GM18520 (cell line): ENCODE measurements around the gene ARHGEF11.

Experiments used
- ATAC-seq: cut with Tn5 transposase; IDR thresholded peaks from one replicate; pipeline ENCODE4 v1.9.1; 2021; ENCODE audit not compliant: unreplicated experiment

Gene ARHGEF11

DNA sequence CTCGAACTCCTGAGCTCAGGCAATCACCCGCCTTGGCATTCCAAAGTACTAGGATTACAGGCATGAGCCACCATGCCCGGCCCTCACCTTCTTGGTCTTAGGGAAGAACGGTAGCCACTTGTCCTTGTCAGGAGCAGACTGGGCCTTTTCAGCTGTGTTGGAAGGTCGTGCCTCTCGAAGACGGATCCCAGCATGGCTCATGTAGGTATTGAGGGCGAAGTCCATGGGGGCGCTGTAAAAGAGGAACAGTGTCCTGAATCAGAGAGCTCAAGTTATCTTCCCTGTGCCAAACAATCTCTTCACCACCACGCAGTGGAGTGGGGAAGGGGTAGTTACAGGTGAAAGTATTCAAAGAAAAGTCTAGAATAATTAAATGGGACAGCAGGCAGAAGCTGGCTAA is 89.2 kb downstream of the ARHGEF11 start:
- no peak for ATAC-seq

- no peak for ATAC-seq
These were observed 92.0 kb downstream of the ARHGEF11 start for GRCh38 chr1:156953571-156953970.

DNA sequence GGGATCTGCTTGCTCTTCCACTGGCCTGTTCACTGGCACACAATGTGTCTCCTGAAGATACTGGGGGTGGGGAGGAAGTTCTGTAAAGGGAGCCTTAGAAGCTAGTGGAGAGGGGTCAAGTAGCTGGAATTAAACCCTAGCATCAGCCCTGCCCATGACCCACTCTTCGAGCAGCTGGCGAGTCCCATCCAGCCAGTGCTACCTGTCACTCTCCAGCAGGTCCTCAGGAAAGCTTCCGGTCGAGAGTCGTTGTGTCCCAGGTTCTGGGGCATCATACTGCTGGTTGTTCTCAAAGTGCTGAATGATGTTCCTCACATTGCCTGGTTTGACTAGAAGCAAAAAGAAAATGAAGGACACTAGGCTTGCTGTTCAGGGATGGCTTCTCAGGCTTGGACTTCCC is 94.2 kb downstream of the ARHGEF11 start:
- no peak for ATAC-seq

DNA sequence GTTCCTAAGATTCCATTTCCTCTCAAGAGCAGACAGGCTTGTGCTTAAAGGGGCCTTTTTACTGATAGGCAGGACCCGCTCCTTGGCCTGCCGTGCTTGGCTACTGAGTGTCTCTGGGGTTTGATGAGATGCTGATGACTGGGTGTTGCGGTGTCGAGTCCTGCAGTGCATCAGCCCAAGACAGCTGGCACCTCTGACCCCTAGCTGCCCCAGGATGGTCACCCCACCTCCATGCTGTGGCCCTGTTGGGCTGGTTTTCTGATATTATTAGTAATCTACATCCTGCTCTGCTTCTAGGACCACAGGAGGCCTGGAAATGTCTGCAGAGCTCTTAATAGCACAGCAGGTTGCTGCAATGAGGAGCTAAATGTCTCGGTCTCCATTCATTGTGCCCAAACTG is 96.4 kb downstream of the ARHGEF11 start:
- no peak for ATAC-seq

DNA sequence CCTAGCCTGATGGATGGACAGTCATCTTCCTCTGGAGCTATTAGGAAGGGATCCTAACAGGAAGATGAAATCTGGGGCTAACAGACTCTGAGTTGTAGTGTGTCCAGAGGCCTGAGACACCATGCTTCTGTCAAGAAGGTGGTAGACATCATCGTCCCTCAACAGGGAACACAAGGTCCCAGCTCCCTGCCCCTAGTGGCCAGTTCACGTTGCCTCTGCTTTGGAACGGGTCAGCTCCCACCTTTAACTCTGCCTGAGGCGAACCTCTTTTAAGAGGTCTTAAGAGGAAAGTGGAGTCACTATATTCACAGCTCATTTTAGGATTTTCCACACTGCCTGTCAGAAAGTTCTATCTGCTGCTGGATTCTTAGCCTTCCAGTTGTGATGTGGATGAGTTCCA is 96.8 kb downstream of the ARHGEF11 start:
- no peak for ATAC-seq

GRCh38 chr1:156947818-156948525 is 97.6 kb downstream of the ARHGEF11 start:
- no peak for ATAC-seq

GRCh38 chr1:156947127-156947526 is 98.4 kb downstream of the ARHGEF11 start:
- ATAC-seq = no peak

DNA sequence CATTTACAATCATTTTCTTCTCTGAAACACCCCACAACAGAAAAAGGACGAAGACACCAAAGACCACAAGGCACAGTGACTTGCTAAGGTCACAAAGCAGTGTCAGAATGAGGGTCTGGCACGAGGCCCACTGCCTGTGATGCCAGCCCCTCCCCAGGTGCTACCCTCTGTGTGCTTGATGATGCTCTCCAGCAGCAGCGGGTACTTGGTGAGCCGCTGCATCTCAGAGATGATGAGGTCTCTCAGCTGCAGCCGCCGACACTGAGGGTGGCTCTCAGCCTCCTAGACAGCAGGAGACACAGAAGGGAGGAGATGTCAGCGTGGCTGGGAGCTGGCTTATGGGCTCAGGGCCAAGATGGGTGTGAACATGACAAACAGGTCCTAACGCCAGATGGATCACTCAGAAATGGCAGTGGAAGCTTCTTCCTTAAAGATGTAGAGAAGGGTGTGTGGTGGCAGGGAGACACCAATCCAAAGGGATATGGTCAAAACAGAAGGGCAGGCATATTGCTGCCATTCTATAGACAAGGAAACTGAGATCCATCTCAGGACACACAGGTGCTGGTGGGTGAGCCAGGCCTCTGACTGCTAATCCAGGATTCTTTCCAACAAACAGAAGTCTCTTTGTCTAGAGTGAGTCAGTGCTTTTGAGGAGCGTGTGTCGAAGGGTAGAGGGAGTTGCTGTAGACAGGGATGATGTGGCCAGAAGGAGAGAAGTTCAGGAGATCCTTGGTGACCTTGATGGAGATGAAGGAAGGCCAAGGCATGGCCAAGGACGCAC is 99.5 kb downstream of the ARHGEF11 start:
- ATAC-seq = no peak

- no peak for ATAC-seq
These were observed 100.7 kb downstream of the ARHGEF11 start for GRCh38 chr1:156944848-156945247.

DNA sequence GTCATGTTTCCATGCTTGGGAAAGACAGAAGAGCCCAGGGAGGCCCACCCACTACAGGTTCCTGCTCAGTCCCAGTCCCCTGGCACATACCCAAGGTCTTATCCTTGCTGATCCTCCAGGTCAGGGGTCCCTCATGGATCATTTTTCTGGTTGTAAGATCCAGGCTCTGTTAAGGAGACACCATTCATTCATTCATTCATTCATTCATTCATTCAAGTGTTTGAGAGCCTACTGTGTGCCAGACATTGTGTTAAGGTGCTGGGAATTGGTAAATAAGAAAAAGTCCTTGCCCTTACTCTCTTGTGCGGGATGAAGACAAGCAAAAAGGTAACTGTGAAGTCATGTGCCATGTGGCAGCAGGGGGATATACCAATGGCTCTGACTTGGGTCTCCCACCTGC is 101.3 kb downstream of the ARHGEF11 start:
- no peak for ATAC-seq

DNA sequence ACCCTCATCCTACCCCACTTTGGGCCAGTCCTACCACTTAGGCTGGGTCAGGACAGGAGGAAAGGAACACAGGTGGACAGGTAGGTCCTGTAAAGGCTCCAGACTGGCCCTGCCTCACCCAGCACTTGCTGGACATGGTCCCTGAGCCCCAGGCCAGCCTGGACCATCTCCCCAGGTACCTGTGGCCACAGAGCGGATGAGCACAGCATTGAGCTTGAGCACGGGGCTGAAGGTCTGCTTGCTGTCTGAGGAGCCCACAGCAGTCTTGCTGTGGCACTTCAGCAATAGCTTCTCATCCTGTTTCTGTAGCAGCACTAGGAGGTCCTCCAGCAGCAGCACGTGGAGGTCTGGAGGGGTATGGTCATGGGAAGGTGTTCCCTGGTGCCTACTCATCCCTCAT is 101.8 kb downstream of the ARHGEF11 start:
- ATAC-seq = no peak

GRCh38 chr1:156942576-156942975 is 103.0 kb downstream of the ARHGEF11 start:
- ATAC-seq = no peak

- no peak for ATAC-seq
These were observed 103.4 kb downstream of the ARHGEF11 start for GRCh38 chr1:156942176-156942575.

GRCh38 chr1:156941675-156942074 is 103.9 kb downstream of the ARHGEF11 start:
- ATAC-seq = no peak

GRCh38 chr1:156939786-156940334 is 105.7 kb downstream of the ARHGEF11 start:
- ATAC-seq = no peak

- ATAC-seq = no peak
These were observed 106.7 kb downstream of the ARHGEF11 start for GRCh38 chr1:156938813-156939212.

DNA sequence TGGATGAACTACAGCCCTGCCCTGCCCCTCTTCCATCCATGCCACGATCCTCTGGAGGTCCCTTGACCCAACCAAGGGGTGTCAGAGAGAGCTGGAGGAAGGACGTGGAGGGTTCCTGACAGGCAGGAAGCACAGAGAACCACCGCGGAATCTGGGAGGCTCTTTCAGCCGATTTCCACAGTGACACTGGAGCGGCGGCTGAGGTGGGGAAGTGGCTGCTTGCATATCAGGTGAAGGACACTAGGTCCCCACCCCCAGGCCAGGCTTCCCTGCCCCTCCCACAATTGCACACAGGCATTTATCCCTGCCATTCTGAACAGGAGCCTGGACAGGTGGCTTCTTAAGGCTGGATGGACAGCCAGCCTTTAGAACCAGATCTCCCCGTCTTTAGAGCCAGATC is 107.7 kb downstream of the ARHGEF11 start:
- no peak for ATAC-seq

DNA sequence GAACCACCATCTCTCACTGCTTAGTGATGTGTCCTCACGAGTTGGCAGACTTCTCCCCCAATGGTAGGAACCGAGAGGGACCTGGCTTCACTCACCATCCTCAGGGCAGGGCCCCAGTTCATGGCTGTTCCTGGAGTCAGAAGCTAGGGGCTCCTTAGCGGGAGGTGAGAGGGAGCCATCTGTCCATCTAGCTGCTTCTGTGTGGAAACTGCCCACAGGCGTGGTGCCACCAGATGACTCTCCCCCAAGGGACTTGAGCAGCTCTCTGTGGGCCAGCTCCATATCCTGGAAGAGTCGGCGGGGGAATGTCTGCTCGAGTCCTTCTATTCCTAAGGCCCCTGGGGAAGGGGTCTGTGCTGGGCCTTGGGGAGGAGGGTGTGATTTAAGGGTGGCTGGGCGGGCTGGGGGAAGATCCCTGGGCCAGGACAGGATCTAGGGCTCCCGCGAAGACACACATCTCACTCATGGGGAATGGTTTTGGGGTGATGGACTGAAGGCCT is 108.8 kb downstream of the ARHGEF11 start:
- ATAC-seq = no peak

- ATAC-seq = no peak
These were observed 109.4 kb downstream of the ARHGEF11 start for GRCh38 chr1:156936191-156936590.

GRCh38 chr1:156935505-156936128 is 109.9 kb downstream of the ARHGEF11 start:
- no peak for ATAC-seq

DNA sequence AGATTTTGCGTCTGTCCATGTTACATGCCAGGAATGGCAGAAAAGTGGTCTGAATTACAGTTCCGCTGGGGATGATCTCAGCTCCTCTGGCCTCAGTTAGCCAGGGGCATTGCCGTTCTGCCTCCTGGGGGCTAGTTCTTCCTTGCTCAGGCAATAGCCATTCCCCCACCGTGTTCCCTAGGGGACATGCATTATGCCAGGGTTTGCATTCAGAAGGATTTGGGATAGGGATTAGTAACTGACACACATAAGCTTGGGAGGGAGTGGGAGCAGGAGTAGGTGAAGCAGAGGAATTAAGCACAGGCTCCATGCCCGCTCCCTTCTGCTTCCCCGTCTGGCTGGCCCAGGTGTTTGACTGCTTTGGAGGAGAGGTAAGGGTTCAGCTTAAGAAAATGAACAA is 112.4 kb downstream of the ARHGEF11 start:
- no peak for ATAC-seq
